Kidney (tissue), 14 donors: ENCODE measurements around the gene GRIK1. TPM values are rescaled to one million over a fixed set of nuclear protein-coding genes. Genes with fewer than 3 reads are reported as not detected.

ENCODE experiments used
- DNase-seq, 5 donors: peaks; one replicate each; pipeline ENCODE4 v3.0.0-alpha.2; 2013 to 2020
- FAIRE-seq: peaks from 2 replicates; lab custom pipeline; 2012; peaks lifted over from hg19 to GRCh38; lab: Jason Lieb, UNC
- H3K27ac ChIP-seq, 2 donors: one replicate each; pipeline ENCODE4 v1.7.0; 2013; ENCODE audit warnings: low read depth in 2 of 2, low read length in 2 of 2, inconsistent platforms in 1 of 2
- H3K27me3 ChIP-seq: one replicate; pipeline ENCODE4 v1.7.1; 2013; ENCODE audit warnings: low read length, inconsistent platforms; ENCODE audit not compliant: control insufficient read depth, insufficient read depth
- H3K36me3 ChIP-seq, 3 donors: one replicate each; pipeline versions ENCODE4 v1.7.0 to v1.7.1; 2013; ENCODE audit warnings: low read length in 3 of 3, control low read depth in 1 of 3, inconsistent platforms in 1 of 3; ENCODE audit not compliant: insufficient read depth in 3 of 3, control insufficient read depth in 2 of 3
- H3K4me1 ChIP-seq, 3 donors: one replicate each; pipeline versions ENCODE4 v1.7.0 to v1.7.1; 2013; ENCODE audit warnings: low read length in 3 of 3, inconsistent platforms in 1 of 3, low read depth in 1 of 3; ENCODE audit not compliant: control insufficient read depth in 2 of 3, insufficient read depth in 2 of 3
- H3K4me3 ChIP-seq, 3 donors: one replicate each; pipeline versions ENCODE4 v1.7.0 to v1.8.1; 2013; ENCODE audit warnings: low read length in 3 of 3, control low read depth in 1 of 3, inconsistent platforms in 1 of 3
- H3K9ac ChIP-seq, 3 donors: one replicate each; pipeline versions ENCODE4 v1.7.0 to v1.7.1; 2013; ENCODE audit warnings: low read length in 3 of 3, control low read depth in 1 of 3, inconsistent platforms in 1 of 3
- H3K9me3 ChIP-seq, 3 donors: one replicate each; pipeline versions ENCODE4 v1.7.0 to v1.7.1; 2013; ENCODE audit warnings: low read length in 3 of 3, control low read depth in 1 of 3, inconsistent platforms in 1 of 3; ENCODE audit not compliant: control insufficient read depth in 2 of 3, insufficient read depth in 1 of 3
- intact Hi-C: fragments of 100-400 bp; cut with DNase I; formaldehyde crosslinking; loops from one replicate; pipeline ENCODE4 v1.11.1; 2022
- polyA plus RNA-seq: library from polyadenylated mRNA; stranded (reverse); fragments of 350-450 nt; fragmentation: Illumina TruSeq; extraction: RNeasy Lipid Tissue Mini Kit (QIAGEN cat#74804); gene quantifications from one replicate; pipeline ENCODE4 v1.2.3, GENCODE V29; 2014; ENCODE audit warnings: low read depth, low replicate concordance; ENCODE audit not compliant: insufficient read depth
- total RNA-seq: library from RNA; stranded (reverse); fragmentation: NEBNext Ultra II Directional; extraction: Animal tissue kit (Norgen Biotek cat#: 25700); gene quantifications from one replicate; pipeline ENCODE4 v1.2.1, GENCODE V29; 2021
- TF ChIP-seq, protein P1 (sequence below): IDR thresholded peaks from 3 replicates; pipeline ENCODE4 v1.5.1; 2012; ENCODE audit warnings: mild to moderate bottlenecking, moderate library complexity, borderline replicate concordance; ENCODE audit not compliant: insufficient read depth; ENCODE audit errors: extremely low read depth
- donor health status: control.
- donor health status: control.
- donor health status: control.
- donor health status: control.
- donor health status: control.
- donor health status: DM: yes; HTN: yes; CAD: no.
- donor health status: Normal renal cell carcinoma (clear cell type).

The GRIK1 gene
- total and polyA plus RNA-seq, 2 donors from 2014 or later: not detected

DNA sequence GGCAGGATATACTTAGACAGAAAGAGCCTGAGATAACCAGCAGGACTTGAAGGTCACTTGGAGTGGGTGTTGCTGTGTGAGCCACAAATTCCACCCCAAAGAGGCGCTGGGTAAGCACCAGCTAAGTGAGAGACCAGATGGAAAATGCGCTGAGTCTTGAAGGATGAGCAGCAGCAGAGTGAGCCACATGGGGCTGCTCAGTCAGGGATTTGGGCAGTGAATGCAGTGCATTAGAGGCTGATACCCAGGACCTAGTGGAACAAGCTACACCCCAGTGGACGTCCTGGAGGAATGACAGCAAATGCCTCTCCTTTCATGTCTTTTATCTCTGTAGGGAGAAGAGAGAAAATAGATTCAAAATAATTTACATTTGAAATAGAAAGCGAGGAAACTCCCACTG lies 11.3 kb downstream of the GRIK1 start:
- intact Hi-C loops: no loop called here
- TF ChIP-seq, protein P1, sequence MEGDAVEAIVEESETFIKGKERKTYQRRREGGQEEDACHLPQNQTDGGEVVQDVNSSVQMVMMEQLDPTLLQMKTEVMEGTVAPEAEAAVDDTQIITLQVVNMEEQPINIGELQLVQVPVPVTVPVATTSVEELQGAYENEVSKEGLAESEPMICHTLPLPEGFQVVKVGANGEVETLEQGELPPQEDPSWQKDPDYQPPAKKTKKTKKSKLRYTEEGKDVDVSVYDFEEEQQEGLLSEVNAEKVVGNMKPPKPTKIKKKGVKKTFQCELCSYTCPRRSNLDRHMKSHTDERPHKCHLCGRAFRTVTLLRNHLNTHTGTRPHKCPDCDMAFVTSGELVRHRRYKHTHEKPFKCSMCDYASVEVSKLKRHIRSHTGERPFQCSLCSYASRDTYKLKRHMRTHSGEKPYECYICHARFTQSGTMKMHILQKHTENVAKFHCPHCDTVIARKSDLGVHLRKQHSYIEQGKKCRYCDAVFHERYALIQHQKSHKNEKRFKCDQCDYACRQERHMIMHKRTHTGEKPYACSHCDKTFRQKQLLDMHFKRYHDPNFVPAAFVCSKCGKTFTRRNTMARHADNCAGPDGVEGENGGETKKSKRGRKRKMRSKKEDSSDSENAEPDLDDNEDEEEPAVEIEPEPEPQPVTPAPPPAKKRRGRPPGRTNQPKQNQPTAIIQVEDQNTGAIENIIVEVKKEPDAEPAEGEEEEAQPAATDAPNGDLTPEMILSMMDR: no peak
- no peaks in the 10 kb centered on the region for H3K36me3 ChIP-seq
- no peak overlapping the region for H3K9ac ChIP-seq
- H3K27me3 ChIP-seq: no peaks in the 10 kb centered on the region
- H3K9me3 ChIP-seq: no peaks in the 10 kb centered on the region
- H3K4me1 ChIP-seq: no peaks in the 10 kb centered on the region
- no peak for FAIRE-seq
- DNase-seq: no peak
- no peak overlapping the region for H3K27ac ChIP-seq
- no peak overlapping the region for H3K4me3 ChIP-seq

- FAIRE-seq (no peak), DNase-seq (no peak)
- Histone ChIP-seq H3K4me1 (no peaks in the 10 kb centered on the region), H3K27ac (no peak overlapping the region), H3K9me3 (no peaks in the 10 kb centered on the region), H3K36me3 (no peaks in the 10 kb centered on the region), H3K27me3 (no peaks in the 10 kb centered on the region), H3K4me3 (no peak overlapping the region), H3K9ac (no peak overlapping the region)
- TF ChIP-seq, protein P1: no peak
- intact Hi-C loops: no loop called here
Observed at GRCh38 chr21:29920938-29921337, 18.9 kb downstream of the GRIK1 start.

DNA sequence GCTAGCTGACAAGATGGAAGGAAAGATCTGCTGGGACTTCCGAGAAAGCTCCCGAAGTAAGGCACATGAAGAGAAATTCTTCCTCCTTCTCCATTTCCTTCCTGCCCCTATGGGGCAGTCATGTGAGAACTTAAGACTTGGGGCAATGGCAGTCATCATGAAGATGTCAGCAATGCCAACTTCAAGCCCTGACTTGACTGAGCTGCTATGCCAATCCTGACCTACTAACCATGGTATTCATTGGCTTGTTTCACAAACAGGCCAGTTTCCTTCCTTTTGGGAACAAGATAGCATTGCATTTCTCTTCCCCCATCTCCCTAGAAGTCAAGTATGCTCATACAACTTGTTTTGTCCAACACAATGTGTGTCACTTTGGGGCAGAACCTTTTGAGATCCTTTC lies 25.5 kb downstream of the GRIK1 start:
- H3K4me1 ChIP-seq: no peaks in the 10 kb centered on the region
- TF ChIP-seq, protein P1: no peak
- intact Hi-C loops: no loop called here
- DNase-seq (no peak), FAIRE-seq (no peak)
- no peaks in the 10 kb centered on the region for H3K27me3 ChIP-seq
- H3K36me3 ChIP-seq: no peaks in the 10 kb centered on the region
- H3K27ac ChIP-seq: no peak overlapping the region
- H3K9ac ChIP-seq: no peak overlapping the region
- peaks cover 0 to 4% (median 0%) of the 10 kb centered on the region in 3 donors for H3K9me3 ChIP-seq
- no peak overlapping the region for H3K4me3 ChIP-seq

DNA sequence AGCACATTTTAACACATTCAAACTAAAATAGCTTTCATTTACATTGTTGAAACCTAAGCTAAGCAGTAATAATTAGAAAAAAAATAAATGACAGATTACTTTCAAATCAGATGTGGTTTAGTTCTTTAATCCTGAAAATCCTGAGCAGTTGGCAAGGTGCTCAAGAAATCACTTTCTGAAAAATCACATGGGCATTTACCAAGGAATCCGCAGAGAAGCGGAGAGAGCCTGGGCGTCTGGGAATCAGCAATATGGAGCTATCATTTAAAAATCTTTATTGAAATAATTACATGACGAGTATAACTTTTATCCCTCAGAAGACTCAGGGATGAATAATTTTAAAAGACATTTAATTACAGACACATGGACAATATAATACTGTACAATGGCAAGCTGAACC lies 30.2 kb downstream of the GRIK1 start:
- intact Hi-C loops: no loop called here
- no peak for DNase-seq
- Histone ChIP-seq H3K9me3 (peaks cover 0 to 4% (median 0%) of the 10 kb centered on the region in 3 donors), H3K4me1 (no peaks in the 10 kb centered on the region), H3K9ac (no peak overlapping the region), H3K27me3 (no peaks in the 10 kb centered on the region), H3K4me3 (no peak overlapping the region), H3K27ac (no peak overlapping the region), H3K36me3 (no peaks in the 10 kb centered on the region)
- no peak for FAIRE-seq
- TF ChIP-seq, protein P1: no peak
